NCI-H524 treated with DMSO at 0.1 percent for 48 hours (cell line): ENCODE results near the gene METTL3.

Experiments used
- DNase-seq: peaks from one replicate; lab custom pipeline; 2025; lab: John Stamatoyannopoulos, UW

The METTL3 gene

DNA sequence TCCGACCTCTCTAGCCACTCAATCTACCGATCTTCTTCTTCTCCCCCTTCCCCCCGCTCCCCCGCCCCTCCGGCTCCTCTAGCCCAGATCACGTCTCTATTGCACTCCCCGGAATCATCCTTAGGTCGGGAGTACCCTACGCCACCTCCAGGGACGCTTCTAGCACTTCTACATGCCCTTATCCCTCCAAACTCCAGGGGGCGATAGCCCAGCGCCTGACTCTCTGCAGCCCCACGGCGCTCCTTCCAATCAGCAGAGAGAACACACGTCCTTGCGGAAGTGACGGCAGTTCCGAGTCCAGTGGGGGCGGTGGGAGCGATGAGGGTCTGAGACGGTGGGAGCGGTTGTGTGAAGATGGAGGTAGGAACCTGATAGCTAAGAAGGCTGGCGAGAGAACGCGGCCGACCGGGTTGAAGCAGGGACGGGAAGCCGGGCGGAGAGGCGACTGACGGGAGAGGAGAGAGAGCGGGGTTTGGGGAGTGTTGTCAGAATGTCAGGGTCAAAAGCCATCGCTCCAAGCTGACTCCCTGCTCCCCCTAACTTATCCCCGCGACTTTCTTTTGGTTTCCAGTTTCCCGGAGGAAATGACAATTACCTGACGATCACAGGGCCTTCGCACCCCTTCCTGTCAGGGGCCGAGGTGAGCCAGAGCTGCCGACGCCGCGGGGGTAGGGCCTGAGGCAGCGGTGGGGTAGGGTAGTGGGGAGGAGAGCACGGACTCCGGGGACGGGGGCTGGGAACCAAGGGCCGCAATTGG, 34.0 kb downstream of the METTL3 start, which contains the start of the genes RAB2B and TOX4:
Gene RAB2B (minus strand): TSS at position 35 of the 757 bp plus-strand sequence. CDS start 87 bp downstream, outside the sequence.
Gene TOX4 (plus strand): TSS at position 271 of the 757 bp plus-strand sequence. CDS start 84 bp downstream, at position 355.
- peak; percentile 100 for DNase-seq

DNA sequence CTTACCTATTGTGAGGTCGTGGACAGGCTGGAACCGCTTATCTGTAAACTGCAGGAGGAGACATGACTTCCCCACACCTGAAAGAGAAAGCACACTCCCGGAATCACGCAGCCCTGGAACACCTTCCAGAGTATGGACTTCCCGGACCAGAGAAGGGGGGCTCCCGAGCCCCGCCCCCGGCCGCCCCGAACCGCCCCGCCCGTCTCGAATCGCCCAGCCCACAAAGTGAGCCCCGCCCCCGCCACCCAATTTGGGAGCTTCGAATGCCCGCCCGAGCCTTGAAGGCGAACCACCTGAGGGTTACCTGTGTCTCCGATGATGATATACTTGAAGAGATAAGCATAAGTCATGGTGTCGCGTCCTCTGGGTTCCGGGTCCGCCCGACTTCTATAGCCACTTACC, 34.6 kb downstream of the METTL3 start:
- DNase-seq, result peak; percentile 40

- DNase-seq, result no peak
These were observed 35.2 kb downstream of the METTL3 start for GRCh38 chr14:21475767-21476522.

DNA sequence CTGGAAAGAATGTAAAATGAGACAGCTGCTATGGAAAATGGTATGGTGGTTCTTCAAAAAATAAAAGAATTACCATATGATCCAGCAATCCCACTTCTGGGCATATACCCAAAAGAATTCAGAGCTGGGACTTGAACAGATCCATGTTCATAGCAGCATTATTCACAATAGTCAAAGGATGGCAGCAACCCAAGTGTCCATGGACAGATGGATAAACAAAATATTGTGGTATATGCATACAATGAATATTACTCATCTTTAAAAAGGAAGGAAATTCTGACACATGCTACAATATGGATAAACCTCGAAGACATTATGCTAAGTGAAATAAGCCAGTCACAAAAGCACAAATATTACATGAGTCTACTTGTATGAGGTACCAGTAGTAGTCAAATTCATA, 43.5 kb downstream of the METTL3 start:
- no peak for DNase-seq

DNA sequence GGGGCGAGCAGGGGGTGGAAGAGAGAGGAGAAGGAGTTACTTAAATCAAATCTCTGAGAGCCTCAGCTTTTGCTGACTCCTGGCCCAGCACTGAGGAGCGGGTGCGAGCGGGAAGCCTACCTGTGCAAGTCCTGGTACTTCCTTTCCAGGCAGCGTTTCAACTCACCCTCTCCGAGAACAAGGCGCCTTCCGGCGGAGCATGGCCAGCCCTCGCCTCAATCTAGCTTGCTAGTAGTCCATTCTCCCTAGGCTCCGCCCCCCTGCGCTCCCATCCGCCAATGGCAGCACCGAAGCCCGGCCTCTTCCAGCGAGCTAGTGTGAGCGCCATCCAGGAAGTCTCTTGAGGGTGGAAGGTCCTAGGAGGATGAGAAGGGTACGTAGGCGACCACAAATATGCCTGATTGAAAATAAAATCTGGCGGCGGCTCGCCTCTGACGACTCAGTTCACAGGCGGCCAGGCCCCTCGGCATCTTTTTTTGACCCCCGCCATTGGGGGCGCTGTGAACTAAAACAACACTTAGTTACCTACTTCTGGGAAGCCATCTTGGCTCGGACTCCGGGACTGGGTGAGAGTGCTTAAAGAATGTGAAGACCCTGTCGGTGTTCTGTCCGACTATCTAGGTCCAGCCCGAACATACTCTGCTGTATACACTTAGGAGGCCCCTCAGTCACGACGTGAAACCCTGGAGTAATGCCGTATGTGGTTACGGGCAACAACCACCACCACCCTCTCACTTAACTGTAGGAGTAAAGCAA, 55.0 kb downstream of the METTL3 start, which contains the start of gene CHD8:
Gene CHD8 (minus strand): TSS at position 212 of the 756 bp plus-strand sequence. CDS start 24,480 bp downstream, outside the sequence.
- DNase-seq, result peak; percentile 100

- DNase-seq, result no peak
These were observed 55.6 kb downstream of the METTL3 start for GRCh38 chr14:21455592-21455911.

GRCh38 chr14:21454843-21455544, 56.1 kb downstream of the METTL3 start:
- DNase-seq, result no peak

DNA sequence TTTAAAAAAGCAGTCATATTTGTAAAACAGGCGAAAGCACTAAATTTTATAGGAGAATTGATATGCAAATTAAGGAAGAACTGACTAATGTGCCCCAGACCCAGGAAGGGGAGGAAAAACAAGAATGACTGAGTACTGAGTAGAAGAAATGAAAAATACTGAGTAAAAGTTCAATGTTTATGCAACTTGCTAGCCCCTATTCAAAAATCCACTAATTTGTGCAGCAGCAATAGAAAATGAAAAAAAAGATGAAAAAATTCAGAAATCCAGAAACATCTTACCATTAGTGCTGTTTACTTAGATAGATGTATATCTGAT, 61.3 kb downstream of the METTL3 start:
- DNase-seq, result no peak
